GM23248 (cell line): ENCODE results near the gene PBOV1. TPM values are rescaled to one million over a fixed set of nuclear protein-coding genes. Genes with fewer than 3 reads are reported as not detected.

Experiments used
- DNase-seq: peaks from one replicate; pipeline ENCODE4 v3.0.0-alpha.2; 2015
- H2AFZ ChIP-seq: fragments of 200-600 bp; sonication (generic); 2 replicates; pipeline ENCODE4 v1.6.1; 2016; ENCODE audit warnings: antibody characterized with exemption
- H3F3A ChIP-seq: fragments of 200-600 bp; sonication (generic); 2 replicates; pipeline ENCODE4 v1.6.1; 2016; ENCODE audit warnings: mild to moderate bottlenecking, antibody characterized with exemption, mixed run types; ENCODE audit not compliant: insufficient read depth
- H3K27ac ChIP-seq: fragments of 200-600 bp; sonication (generic); 2 replicates; pipeline ENCODE4 v1.5.1; 2016; ENCODE audit warnings: mild to moderate bottlenecking
- H3K27me3 ChIP-seq: fragments of 200-600 bp; sonication (generic); replicated peaks from 2 replicates; pipeline ENCODE4 v1.6.1; 2016; ENCODE audit warnings: mild to moderate bottlenecking; ENCODE audit not compliant: insufficient read depth
- H3K36me3 ChIP-seq: fragments of 200-600 bp; sonication (generic); 2 replicates; pipeline ENCODE4 v1.6.1; 2016; ENCODE audit warnings: low read depth, mild to moderate bottlenecking
- H3K4me1 ChIP-seq: fragments of 200-600 bp; sonication (generic); 2 replicates; pipeline ENCODE4 v1.6.1; 2016; ENCODE audit warnings: mild to moderate bottlenecking; ENCODE audit not compliant: insufficient read depth
- H3K4me2 ChIP-seq: fragments of 200-600 bp; sonication (generic); one replicate; pipeline ENCODE4 v1.6.1; 2016; ENCODE audit warnings: mild to moderate bottlenecking; ENCODE audit not compliant: unreplicated experiment
- H3K4me3 ChIP-seq: fragments of 200-600 bp; sonication (generic); 2 replicates; pipeline ENCODE4 v1.5.1; 2016; ENCODE audit warnings: mild to moderate bottlenecking
- H3K79me2 ChIP-seq: fragments of 200-600 bp; sonication (generic); 2 replicates; pipeline ENCODE4 v1.6.1; 2016; ENCODE audit warnings: mild to moderate bottlenecking; ENCODE audit not compliant: insufficient read depth
- H3K9ac ChIP-seq: fragments of 200-600 bp; sonication (generic); 2 replicates; pipeline ENCODE4 v1.6.1; 2016; ENCODE audit warnings: mild to moderate bottlenecking
- H3K9me2 ChIP-seq: fragments of 200-600 bp; sonication (generic); 2 replicates; pipeline ENCODE4 v1.6.1; 2016; ENCODE audit warnings: mixed run types, mild to moderate bottlenecking, moderate library complexity; ENCODE audit not compliant: insufficient read depth
- H3K9me3 ChIP-seq: fragments of 200-600 bp; sonication (generic); one replicate; pipeline ENCODE4 v1.6.1; 2017; ENCODE audit warnings: low read depth
- H4K20me1 ChIP-seq: fragments of 200-600 bp; sonication (generic); 2 replicates; pipeline ENCODE4 v1.6.0; 2016; ENCODE audit not compliant: insufficient read depth
- EZH2 ChIP-seq: fragments of 200-600 bp; sonication (generic); IDR thresholded peaks from 2 replicates; pipeline ENCODE4 v1.6.1; 2018; ENCODE audit warnings: antibody characterized with exemption, mild to moderate bottlenecking; ENCODE audit not compliant: insufficient read depth, poor library complexity, severe bottlenecking
- EZH2phosphoT487 ChIP-seq: fragments of 200-600 bp; sonication (generic); IDR thresholded peaks from 2 replicates; pipeline ENCODE4 v1.6.1; 2018; ENCODE audit warnings: antibody characterized with exemption, moderate library complexity, mild to moderate bottlenecking, low read depth; ENCODE audit not compliant: insufficient read depth
- WGBS, 2 experiments: methylation state at CpG; one replicate each; pipeline ENCODE4 v1.1.6; 2015 to 2017; ENCODE audit warnings: low lambda C conversion rate in 2 of 2, low coverage in 1 of 2; ENCODE audit errors: missing lambda C conversion rate in 2 of 2; 5-methylcytosine and 5-hydroxymethylcytosine counted together
- in situ Hi-C: fragments of 300-500 bp; cut with MboI; formaldehyde crosslinking; loops from 2 replicates; pipeline ENCODE4 v1.15.0; 2020
- polyA plus RNA-seq: library from polyadenylated mRNA; unstranded; fragments of >200 nt; fragmentation: Nextera tagmentation; extraction: Ambion mirVana; gene quantifications from 2 replicates; pipeline ENCODE4 v1.2.1, GENCODE V29; 2016
- total RNA-seq: library from RNA; depleted of rRNA; stranded (reverse); fragments of >200 nt; shearing (Covaris generic); gene quantifications from 2 replicates; pipeline ENCODE4 v1.2.3, GENCODE V29; 2014

PBOV1 gene
- total and polyA plus RNA-seq, 2 experiments from 2014 or later: not detected

DNA sequence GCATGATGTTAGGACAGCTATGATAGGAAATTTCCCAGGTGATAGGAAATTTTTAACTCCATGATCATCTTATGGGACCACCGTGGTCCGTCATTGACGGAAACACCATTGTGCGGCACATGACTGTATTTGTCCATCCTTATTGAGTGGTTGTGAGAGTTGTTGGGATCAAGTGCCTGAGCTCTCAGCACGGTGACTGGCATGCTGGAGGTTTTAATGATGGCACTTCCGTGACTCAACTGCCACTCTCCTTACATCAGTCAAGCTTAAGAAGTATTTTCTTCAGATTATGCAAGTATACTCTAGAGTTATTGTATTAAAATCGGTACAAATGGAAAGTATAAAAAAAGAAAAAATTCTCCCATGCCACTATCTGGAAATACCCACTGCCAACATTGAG, 20.7 kb downstream of the PBOV1 start:
- Histone ChIP-seq H3K36me3 (no peaks in the 10 kb centered on the region), H3K9ac (no peak overlapping the region), H3K27me3 (no peaks in the 10 kb centered on the region; the same call in 1 of the 2 replicates), H3K4me3 (no peak overlapping the region), H2AFZ (no peak overlapping the region), H3F3A (no peaks in the 10 kb centered on the region), H3K79me2 (no peaks in the 10 kb centered on the region), H3K27ac (no peak overlapping the region), H4K20me1 (no peaks in the 10 kb centered on the region), H3K4me2 (no peak overlapping the region), H3K9me3 (no peaks in the 10 kb centered on the region), H3K4me1 (no peaks in the 10 kb centered on the region), H3K9me2 (no peaks in the 10 kb centered on the region)
- in situ Hi-C loops: no loop called here
- TF ChIP-seq EZH2 (no peak), EZH2phosphoT487 (no peak)
- no peak for DNase-seq
- 63 to 69% methylated on average over 7 of the region's 7 CpGs for WGBS, 2 experiments

DNA sequence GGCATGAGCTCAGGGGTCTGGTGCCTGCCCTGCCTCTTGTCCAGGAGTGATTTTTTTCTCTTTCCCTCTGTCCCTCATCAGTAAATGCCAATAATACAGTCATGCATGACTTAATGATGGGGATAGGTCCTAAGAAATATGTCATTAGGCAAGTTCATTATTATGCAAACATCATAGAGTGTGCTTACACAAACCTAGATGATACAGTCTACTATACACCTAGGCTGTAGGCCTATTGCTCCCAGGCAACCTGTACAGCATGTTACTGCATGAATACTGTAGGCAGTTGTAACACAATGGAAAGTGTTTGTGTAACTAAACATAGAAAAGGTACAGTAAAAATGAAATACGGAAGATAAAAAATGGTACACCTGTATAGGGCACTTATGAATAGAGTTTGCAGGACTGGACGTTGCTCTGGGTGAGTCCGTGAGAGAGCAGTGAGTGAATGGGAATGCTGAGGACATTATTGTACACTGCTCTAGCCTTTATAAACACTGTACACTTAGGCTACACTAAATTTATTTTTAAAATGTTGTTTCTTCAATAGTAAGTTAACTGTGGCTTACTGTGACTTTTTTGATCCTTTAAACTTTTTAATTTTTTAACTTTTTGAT, 22.1 kb downstream of the PBOV1 start:
- WGBS, 2 experiments: 64 to 67% methylated on average over 3 of the region's 3 CpGs
- H3K4me3 ChIP-seq: no peak overlapping the region
- no peaks in the 10 kb centered on the region for H3F3A ChIP-seq
- no peaks in the 10 kb centered on the region for H3K79me2 ChIP-seq
- H2AFZ ChIP-seq: no peak overlapping the region
- no peaks in the 10 kb centered on the region for H4K20me1 ChIP-seq
- no peaks in the 10 kb centered on the region for H3K36me3 ChIP-seq
- no peaks in the 10 kb centered on the region for H3K9me2 ChIP-seq
- no peaks in the 10 kb centered on the region; the same call in 1 of the 2 replicates for H3K27me3 ChIP-seq
- H3K9ac ChIP-seq: no peak overlapping the region
- TF ChIP-seq EZH2phosphoT487: no peak
- TF ChIP-seq EZH2: no peak
- in situ Hi-C loops: no loop called here
- H3K9me3 ChIP-seq: no peaks in the 10 kb centered on the region
- no peaks in the 10 kb centered on the region for H3K4me1 ChIP-seq
- no peak overlapping the region for H3K4me2 ChIP-seq
- H3K27ac ChIP-seq: no peak overlapping the region
- no peak for DNase-seq

DNA sequence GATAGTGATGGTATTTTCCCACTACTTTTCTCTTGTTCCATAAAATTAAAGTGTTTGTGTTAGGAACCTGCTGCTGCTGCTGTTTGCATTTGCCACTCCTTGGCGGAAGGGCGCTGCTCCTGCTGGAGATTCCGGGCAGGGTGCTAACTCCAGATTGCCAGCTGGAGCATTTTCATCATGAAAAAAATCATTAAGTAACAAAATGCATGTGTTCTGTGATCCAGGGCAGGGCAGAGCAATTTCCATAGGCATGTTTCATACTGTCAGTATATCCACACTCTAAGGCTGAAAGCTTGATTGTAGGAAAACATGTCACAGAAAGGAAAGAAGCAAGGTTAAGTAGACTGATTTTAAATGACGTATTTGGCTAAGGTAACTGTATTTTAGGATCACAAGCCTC, 24.0 kb downstream of the PBOV1 start:
- TF ChIP-seq EZH2phosphoT487 (no peak), EZH2 (no peak)
- Histone ChIP-seq H2AFZ (no peak overlapping the region), H3F3A (no peaks in the 10 kb centered on the region), H3K79me2 (no peaks in the 10 kb centered on the region), H3K9ac (no peak overlapping the region), H3K9me2 (no peaks in the 10 kb centered on the region), H4K20me1 (no peaks in the 10 kb centered on the region), H3K27me3 (no peaks in the 10 kb centered on the region; the same call in 1 of the 2 replicates), H3K4me1 (no peaks in the 10 kb centered on the region), H3K9me3 (no peaks in the 10 kb centered on the region), H3K4me2 (no peak overlapping the region), H3K27ac (no peak overlapping the region), H3K4me3 (no peak overlapping the region), H3K36me3 (no peaks in the 10 kb centered on the region)
- no peak for DNase-seq
- 3 to 7% methylated on average over 4 of the region's 4 CpGs for WGBS, 2 experiments
- in situ Hi-C loops: no loop called here

DNA sequence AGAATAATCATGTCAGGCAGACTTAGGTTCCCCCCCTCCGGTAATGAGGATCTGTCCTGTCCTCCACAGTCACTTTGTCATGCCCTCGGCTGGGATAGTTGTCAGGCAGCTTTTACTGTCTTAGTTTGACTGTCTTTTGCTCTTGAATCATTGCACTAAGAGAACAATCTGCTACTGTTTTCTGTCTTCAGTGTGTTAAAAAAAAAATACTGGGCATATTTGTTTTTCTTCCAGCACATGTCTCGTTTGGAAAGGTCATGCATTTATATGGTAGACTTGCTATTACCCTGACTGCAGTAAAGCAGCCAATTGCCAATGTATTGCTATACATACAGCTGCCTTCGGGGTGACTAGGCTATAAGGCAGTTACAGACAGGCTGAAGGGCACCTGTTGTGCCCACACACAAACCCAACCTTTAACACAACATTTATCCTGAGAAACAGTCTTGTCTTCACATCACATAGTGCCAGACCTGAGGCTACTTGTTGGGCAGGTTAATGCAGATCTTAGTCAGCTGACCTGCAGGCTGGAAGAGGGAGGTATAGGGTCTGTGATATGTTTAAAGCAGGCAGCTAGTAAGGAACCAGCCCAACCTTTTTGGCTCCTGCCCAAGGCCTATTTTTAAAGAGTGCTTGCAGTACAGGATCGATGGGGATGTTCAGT, 29.9 kb downstream of the PBOV1 start:
- Histone ChIP-seq H2AFZ (no peak overlapping the region), H3K9me3 (no peaks in the 10 kb centered on the region), H3K9ac (no peak overlapping the region), H3K79me2 (no peaks in the 10 kb centered on the region), H3K9me2 (no peaks in the 10 kb centered on the region), H3K4me2 (no peak overlapping the region), H3K36me3 (no peaks in the 10 kb centered on the region), H3K4me1 (no peaks in the 10 kb centered on the region), H3F3A (no peaks in the 10 kb centered on the region), H3K27ac (no peak overlapping the region), H3K4me3 (no peak overlapping the region), H3K27me3 (no peaks in the 10 kb centered on the region; the same call in 1 of the 2 replicates), H4K20me1 (no peaks in the 10 kb centered on the region)
- TF ChIP-seq EZH2: no peak
- no peak for TF ChIP-seq EZH2phosphoT487
- DNase-seq: no peak
- in situ Hi-C loops: no loop called here
- 28 to 32% methylated on average over 5 of the region's 5 CpGs for WGBS, 2 experiments
